ENCODE results near the gene PPP1R3E.

PPP1R3E gene

DNA sequence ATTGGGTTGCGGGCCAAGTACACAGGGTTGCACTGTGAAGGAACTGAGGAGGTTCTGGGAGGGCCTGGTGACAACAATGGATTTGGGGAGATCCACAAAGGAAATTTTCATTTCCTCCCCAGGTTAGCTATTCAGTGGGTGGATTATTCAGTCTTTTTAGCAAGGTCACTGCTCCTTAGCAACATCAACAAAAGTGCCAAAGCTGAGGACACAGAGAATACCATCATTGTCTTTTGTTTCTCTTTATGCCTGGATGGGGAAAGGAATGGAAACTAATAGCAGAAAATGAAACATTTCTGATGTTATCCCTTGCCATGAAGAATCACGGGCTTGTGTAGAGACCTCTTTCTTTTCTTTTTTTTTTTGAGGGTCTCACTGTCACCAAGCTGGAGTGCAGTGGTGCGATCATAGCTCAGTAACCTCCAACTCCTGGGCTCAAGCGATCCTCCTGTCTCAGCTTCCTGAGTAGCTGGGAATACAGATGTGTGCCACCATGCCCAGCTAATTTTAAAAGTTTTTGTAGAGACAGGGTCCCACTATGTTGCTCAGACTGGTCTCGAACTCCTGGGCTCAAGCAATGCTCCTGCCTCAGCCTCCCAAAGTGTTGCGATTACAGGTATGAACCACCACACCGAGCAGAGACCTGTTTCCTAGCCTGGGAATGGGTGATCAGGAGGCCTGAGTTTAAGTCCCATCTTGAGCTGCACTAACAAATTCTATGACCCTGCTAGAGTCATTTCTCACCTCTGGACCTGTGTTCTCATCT, 6.5 kb downstream of the PPP1R3E start:
- no peak overlapping the region for H3K4me3 ChIP-seq (ENCODE audit: control insufficient read depth, low read depth, low read length)
- DNase-seq (ENCODE audit: low read depth) = no peak
- TF ChIP-seq, protein P1, sequence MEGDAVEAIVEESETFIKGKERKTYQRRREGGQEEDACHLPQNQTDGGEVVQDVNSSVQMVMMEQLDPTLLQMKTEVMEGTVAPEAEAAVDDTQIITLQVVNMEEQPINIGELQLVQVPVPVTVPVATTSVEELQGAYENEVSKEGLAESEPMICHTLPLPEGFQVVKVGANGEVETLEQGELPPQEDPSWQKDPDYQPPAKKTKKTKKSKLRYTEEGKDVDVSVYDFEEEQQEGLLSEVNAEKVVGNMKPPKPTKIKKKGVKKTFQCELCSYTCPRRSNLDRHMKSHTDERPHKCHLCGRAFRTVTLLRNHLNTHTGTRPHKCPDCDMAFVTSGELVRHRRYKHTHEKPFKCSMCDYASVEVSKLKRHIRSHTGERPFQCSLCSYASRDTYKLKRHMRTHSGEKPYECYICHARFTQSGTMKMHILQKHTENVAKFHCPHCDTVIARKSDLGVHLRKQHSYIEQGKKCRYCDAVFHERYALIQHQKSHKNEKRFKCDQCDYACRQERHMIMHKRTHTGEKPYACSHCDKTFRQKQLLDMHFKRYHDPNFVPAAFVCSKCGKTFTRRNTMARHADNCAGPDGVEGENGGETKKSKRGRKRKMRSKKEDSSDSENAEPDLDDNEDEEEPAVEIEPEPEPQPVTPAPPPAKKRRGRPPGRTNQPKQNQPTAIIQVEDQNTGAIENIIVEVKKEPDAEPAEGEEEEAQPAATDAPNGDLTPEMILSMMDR (conservative IDR thresholded peaks at IDR 0.05; ENCODE audit: control insufficient read depth, insufficient read depth, low read depth, low read length) = no peak

DNA sequence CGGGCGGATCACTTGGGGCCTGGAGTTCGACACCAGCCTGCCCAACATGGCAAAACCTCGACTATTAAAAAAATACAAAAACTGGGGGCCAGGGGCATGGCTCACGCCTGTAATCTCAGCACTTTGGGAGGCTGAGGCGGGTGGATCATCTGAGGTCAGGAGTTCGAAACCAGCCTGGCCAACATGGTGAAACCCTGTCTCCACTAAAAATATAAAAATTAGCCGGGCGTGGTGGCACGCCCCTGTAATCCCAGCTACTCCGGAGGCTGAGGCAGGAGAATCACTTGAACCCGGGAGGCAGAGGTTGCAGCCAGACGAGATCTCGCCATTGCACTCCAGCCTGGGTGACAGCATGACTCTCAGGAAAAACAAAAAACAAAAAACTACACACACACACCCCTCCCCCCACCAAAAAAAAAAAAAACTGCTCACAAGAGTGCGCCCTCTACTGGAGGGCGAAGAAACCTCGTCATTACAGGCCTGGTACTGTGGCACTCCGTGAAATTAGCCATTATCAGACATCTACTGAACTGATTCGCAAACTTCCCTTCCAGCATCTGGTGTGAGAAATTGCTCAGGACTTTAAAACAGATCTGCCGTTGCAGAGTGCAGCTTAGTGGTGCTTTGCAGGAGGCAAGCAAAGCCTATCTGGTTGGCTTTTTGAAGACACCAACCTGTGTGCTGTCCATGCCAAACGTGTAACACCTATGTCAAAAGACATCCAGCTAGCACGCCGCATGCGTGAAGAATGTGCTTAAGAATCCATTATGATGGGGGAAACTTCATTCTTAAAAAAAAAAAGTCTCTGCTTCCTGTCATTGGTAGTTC, 7.7 kb downstream of the PPP1R3E start:
- H3K4me3 ChIP-seq (ENCODE audit: control insufficient read depth, low read depth, low read length) = no peak overlapping the region
- peak; percentile 69 for DNase-seq (ENCODE audit: low read depth)
- TF ChIP-seq, protein P1 (conservative IDR thresholded peaks at IDR 0.05; ENCODE audit: control insufficient read depth, insufficient read depth, low read depth, low read length) = peak; percentile 96

DNA sequence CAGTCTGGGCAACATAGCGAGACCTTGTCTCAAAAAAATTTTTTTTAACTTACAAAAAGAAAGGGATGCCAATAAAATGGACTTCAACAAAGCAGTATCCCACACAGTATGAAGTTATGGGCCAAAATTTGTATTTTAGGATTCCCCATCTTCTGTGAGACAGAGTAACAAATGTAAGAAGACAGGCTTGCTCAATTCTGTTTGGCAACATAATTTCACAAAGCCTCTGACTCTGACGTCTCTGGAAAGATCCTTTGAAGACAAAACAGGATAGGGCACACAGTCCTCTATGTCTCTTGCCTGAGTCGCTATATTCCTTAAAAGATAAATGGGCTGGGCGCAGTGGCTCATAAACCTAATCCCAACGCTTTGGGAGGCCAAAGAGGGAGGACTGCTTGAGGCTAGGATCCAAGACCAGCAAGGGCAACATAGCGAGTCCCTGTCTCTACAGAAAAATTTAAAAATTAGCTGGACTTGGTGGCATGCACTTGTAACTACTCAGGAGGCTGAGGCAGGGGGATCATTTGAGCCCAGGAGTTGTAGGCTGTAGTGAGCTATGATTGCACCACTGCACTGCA, 15.7 kb downstream of the PPP1R3E start:
- H3K4me3 ChIP-seq (ENCODE audit: control insufficient read depth, low read depth, low read length) = peak overlapping the region; percentile 89
- DNase-seq (ENCODE audit: low read depth) = peak; percentile 46
- TF ChIP-seq, protein P1 (conservative IDR thresholded peaks at IDR 0.05; ENCODE audit: control insufficient read depth, insufficient read depth, low read depth, low read length) = no peak

DNA sequence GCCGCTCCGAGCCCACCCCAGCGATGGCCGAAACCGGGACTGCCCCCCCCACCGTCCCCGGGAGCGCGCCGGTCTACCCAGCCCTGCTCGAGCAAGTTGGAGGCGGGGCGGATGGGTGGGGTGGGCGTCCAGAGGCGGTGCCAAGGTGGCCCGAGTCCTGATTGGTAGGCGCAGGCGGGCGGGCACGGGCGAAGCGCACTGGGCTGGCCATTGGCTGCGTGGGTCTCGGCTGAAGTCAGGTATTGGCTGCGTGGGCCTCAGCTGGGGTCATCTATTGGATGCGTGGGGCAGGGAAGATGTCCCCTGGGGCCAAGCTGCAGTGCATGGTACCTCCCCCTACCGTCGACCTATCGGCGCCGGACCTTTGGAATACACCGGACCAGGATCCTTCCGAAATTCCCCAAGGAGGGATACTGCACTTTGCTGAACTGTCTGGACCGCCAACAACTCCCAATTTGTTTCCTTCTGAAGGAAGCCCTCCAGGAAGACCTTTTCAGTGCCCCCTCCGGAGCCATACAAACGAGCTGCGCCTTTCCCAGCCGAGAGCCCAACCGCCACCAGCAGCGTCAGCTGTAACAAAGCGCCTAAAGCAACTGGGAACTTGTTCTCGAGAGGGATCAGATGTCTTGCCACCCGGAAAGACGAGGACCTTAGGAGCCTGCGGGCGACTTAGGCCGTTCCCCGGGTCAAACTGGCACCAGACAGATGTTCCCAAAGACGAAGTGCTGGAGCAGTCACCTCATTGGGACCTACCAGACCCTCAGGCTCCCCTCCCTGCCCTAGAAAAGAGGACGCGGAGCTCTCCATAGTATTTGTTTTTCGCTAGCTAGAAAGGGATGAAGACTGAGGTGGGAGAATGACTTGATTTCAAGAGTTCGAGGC, 16.4 kb downstream of the PPP1R3E start, which contains the start of gene HOMEZ:
Gene HOMEZ (minus strand): TSS at position 113 of the 882 bp plus-strand sequence. CDS start 180 bp downstream, outside the sequence.
- TF ChIP-seq, protein P1 (conservative IDR thresholded peaks at IDR 0.05; ENCODE audit: control insufficient read depth, insufficient read depth, low read depth, low read length) = no peak
- peak within 1 kb of the TSS; percentile 89 for H3K4me3 ChIP-seq (ENCODE audit: control insufficient read depth, low read depth, low read length)
- DNase-seq (ENCODE audit: low read depth) = peak; percentile 98

DNA sequence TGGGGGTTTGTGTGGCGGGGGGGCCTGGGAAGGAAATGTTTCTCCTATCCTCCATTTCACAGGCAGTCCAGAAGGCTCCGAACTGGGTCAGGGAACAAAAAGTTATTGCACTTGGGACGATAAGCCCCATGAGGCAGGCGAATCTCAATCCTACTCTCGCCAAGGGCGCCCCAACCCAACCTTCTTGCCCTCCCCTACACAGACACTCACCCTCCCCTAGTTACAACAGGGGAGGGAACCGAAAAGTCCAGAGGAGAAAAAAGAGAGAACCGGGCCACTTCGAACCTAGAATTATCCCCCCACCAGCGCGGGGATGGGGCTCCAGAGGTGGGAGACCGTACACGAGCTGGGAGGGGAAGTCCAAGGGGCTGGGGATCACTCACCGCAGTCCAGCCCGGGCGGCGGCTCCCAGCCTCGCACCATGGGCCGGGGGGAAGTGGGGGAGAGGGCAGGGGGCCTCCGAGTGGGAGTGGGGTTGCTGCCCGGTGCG, 17.1 kb downstream of the PPP1R3E start:
- DNase-seq (ENCODE audit: low read depth) = no peak
- TF ChIP-seq, protein P1 (conservative IDR thresholded peaks at IDR 0.05; ENCODE audit: control insufficient read depth, insufficient read depth, low read depth, low read length) = no peak
- H3K4me3 ChIP-seq (ENCODE audit: control insufficient read depth, low read depth, low read length) = peak overlapping the region; percentile 89

Measured in fibroblast of mammary gland (primary cell).